ENCODE results near the gene SNX1. TPM values are rescaled to one million over a fixed set of nuclear protein-coding genes. Genes with fewer than 3 reads are reported as not detected.

Gene SNX1
- total RNA-seq, 4 donors from 2014 or later, result 104 to 125 (median 120) TPM

GRCh38 chr15:64133623-64134344 is 38.0 kb downstream of the SNX1 start:
- ATAC-seq (ENCODE audit: low FRiP score) (no peak), DNase-seq (ENCODE audit: low spot score) (no peak)
- TF ChIP-seq CTCF (IDR thresholded peaks at IDR 0.05), result no peak

- no peak for TF ChIP-seq CTCF (IDR thresholded peaks at IDR 0.05)
- ATAC-seq (ENCODE audit: low FRiP score), result no peak
- no peak for DNase-seq (ENCODE audit: low spot score)
Observed at GRCh38 chr15:64134345-64134829, 38.6 kb downstream of the SNX1 start.

GRCh38 chr15:64136347-64136746 is 40.6 kb downstream of the SNX1 start:
- no peak for TF ChIP-seq CTCF (IDR thresholded peaks at IDR 0.05)
- ATAC-seq (ENCODE audit: low FRiP score) (no peak), DNase-seq (ENCODE audit: low spot score) (no peak)

- no peak for DNase-seq (ENCODE audit: low spot score)
- no peak for ATAC-seq (ENCODE audit: low FRiP score)
- TF ChIP-seq CTCF (IDR thresholded peaks at IDR 0.05), result no peak
Observed at GRCh38 chr15:64137226-64137833, 41.5 kb downstream of the SNX1 start.

- no peak for TF ChIP-seq CTCF (IDR thresholded peaks at IDR 0.05)
- ATAC-seq (ENCODE audit: low FRiP score) (no peak), DNase-seq (ENCODE audit: low spot score) (no peak)
Observed at GRCh38 chr15:64138331-64138941, 42.7 kb downstream of the SNX1 start.

GRCh38 chr15:64141798-64142512 is 46.2 kb downstream of the SNX1 start:
- no peak for TF ChIP-seq CTCF (IDR thresholded peaks at IDR 0.05)
- no peak for DNase-seq (ENCODE audit: low spot score)
- ATAC-seq (ENCODE audit: low FRiP score), result no peak

All from omental fat pad (tissue), 4 donors.